ENCODE measurements around the gene CLEC16A. TPM values are rescaled to one million over a fixed set of nuclear protein-coding genes. Genes with fewer than 3 reads are reported as not detected.

The CLEC16A gene
- total and polyA plus RNA-seq, 9 of the 15 experiments (the other 6 are each of a cell fraction or from before 2014, with no cell fraction given): 1.00 to 22.3 (median 10.0) TPM

DNA sequence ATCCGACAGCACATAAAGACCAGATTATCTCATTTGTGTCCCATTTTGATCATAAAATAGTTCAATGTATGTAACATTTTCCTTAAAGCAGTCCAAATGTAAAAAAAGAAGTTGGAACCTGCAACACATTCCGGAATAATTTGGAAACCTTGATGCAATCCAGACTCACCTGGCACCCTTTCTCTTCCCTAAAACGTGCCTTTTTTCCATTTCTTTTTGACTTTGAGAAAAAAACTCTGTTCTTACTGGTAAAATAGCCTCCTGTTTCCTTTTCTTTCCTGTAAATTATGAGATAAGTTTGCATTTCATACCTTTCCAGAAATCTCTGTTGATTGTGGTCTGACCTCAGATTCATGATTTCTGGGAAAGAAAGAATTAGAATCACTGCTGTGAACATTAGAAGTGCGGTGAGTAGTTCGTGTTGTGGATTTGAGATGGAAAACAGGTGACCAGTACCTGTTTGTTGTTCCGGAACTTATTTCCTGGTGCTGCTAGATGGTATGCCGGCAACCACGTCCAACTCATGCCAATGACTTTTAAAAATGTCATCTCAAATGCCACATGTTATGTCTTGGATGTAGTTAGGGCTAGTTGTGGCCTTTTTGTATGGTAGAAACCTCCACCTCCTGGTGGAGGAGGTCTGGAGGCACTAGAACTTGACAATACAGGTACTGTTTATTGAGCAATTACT lies 203.5 kb downstream of the CLEC16A start:
- in situ Hi-C loops (cut with MboI): no loop called here
- Histone ChIP-seq H3K36me3 (ENCODE audit: control insufficient read depth, insufficient read depth, low read length) (no peaks in the 10 kb centered on the region; the same call in 2 of the 3 replicates), H3K27ac (ENCODE audit: extremely low read depth, low read depth, low read length) (no peak overlapping the region), H3K4me2 (ENCODE audit: insufficient read depth, low read length) (no peak overlapping the region), H3K4me3 (no peak overlapping the region), H3K9me3 (replicated peaks; ENCODE audit: control insufficient read depth, insufficient read depth, low read depth, low read length) (no peaks in the 10 kb centered on the region), H4K20me1 (replicated peaks; ENCODE audit: control insufficient read depth, insufficient read depth, low read length) (peaks cover 3% of the 10 kb centered on the region; the same call in 1 of the 2 replicates), H3K27me3 (ENCODE audit: control insufficient read depth in 2 of 2, insufficient read depth in 2 of 2, low read length in 2 of 2) (no peaks in the 10 kb centered on the region), H3K4me1 (replicated peaks in 1 of 2; ENCODE audit: control insufficient read depth in 2 of 2, insufficient read depth in 2 of 2, low read length in 2 of 2) (peaks cover 27 to 28% of the 10 kb centered on the region in 2 experiments), H3K9me1 (ENCODE audit: control insufficient read depth, insufficient read depth, low read length) (peaks cover 4% of the 10 kb centered on the region), H3K79me2 (ENCODE audit: control insufficient read depth, insufficient read depth, low read length) (no peaks in the 10 kb centered on the region), H2AFZ (ENCODE audit: low read depth, low read length) (no peak overlapping the region), H3K9ac (ENCODE audit: insufficient read depth in 1 of 2, low read depth in 2 of 2, low read length in 2 of 2) (no peak overlapping the region)
- DNase-seq (ENCODE audit: extremely low read depth in 1 of 4, low spot score in 3 of 4): no peak
- no TSS peak for BruUV-seq (replicated peaks)
- ChIA-PET POLR2A (interaction anchor here (0.8 to 1.0 kb wide), 3 partner anchors 9 to 211 kb away, joined by 3 read pairs; no protein-coding TSS in a partner anchor), CTCF (ENCODE audit: low intra/inter-chr PET ratio) (no interaction called here)
- intact Hi-C loops (cut with micrococcal nuclease): no loop called here
- no peak for ATAC-seq
- 64% methylated on average over 8 of the region's 8 CpGs for WGBS (ENCODE audit: insufficient coverage, low coverage, missing lambda C conversion rate)
- peak in 1 of 2 experiments; percentile 57; a peak in 2 of 4 replicates for TF ChIP-seq KDM1A (IDR thresholded peaks at IDR 0.05)
- TF ChIP-seq ZNF408 (CRISPR knock-in tag; IDR thresholded peaks at IDR 0.05; ENCODE audit: low read depth): no peak
- TF ChIP-seq ZNF384 (IDR thresholded peaks at IDR 0.05; ENCODE audit: low read depth, low read length): no peak
- FAIRE-seq: no peak

DNA sequence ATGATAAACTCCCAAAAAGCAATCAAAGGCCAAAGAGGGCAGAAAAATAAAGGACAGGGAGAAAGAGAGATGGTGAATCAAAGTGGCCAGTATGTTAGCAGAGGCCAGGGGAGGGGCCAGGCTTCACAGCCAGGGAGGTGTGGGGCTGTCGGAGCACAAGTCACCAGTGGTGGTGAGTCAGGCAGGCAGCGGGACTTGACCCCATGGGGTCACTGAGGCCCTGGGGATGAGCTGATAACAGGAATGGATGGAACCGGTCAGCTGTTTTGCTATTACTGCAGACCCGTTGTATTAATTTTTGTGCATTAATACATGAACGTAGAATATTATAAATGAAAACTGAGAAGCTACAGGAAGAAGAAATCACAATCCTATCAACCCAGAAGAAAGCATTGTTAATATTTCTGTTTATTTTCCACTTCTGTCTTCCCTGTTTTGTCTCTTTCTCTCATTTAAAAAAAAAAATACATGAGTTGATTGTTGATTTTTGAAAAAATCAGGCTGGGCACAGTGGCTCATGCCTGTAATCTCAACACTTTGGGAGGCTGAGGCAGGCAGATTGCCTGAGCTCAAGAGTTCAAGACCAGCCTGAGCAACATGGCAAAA lies 204.8 kb downstream of the CLEC16A start:
- H3K4me1 ChIP-seq (replicated peaks in 1 of 2; ENCODE audit: control insufficient read depth in 2 of 2, insufficient read depth in 2 of 2, low read length in 2 of 2): peaks cover 25 to 30% of the 10 kb centered on the region in 2 experiments
- no peaks in the 10 kb centered on the region; the same call in 2 of the 3 replicates for H3K36me3 ChIP-seq (ENCODE audit: control insufficient read depth, insufficient read depth, low read length)
- no peak overlapping the region for H2AFZ ChIP-seq (ENCODE audit: low read depth, low read length)
- peaks cover 3% of the 10 kb centered on the region; the same call in 1 of the 2 replicates for H4K20me1 ChIP-seq (replicated peaks; ENCODE audit: control insufficient read depth, insufficient read depth, low read length)
- H3K9me3 ChIP-seq (replicated peaks; ENCODE audit: control insufficient read depth, insufficient read depth, low read depth, low read length): no peaks in the 10 kb centered on the region
- no TSS peak for BruUV-seq (replicated peaks)
- 0% methylated on average over 5 of the region's 5 CpGs for WGBS (ENCODE audit: insufficient coverage, low coverage, missing lambda C conversion rate)
- intact Hi-C loops (cut with micrococcal nuclease): no loop called here
- peak; percentile 86 to 92 (median 92) for DNase-seq (ENCODE audit: extremely low read depth in 1 of 4, low spot score in 3 of 4)
- in situ Hi-C loops (cut with MboI): no loop called here
- CTCF ChIA-PET (ENCODE audit: low intra/inter-chr PET ratio): no interaction called here
- no peaks in the 10 kb centered on the region for H3K79me2 ChIP-seq (ENCODE audit: control insufficient read depth, insufficient read depth, low read length)
- no peaks in the 10 kb centered on the region for H3K27me3 ChIP-seq (ENCODE audit: control insufficient read depth in 2 of 2, insufficient read depth in 2 of 2, low read length in 2 of 2)
- H3K27ac ChIP-seq (ENCODE audit: extremely low read depth, low read depth, low read length): no peak overlapping the region
- FAIRE-seq: peak; percentile 93
- H3K4me3 ChIP-seq: no peak overlapping the region
- no peak overlapping the region for H3K4me2 ChIP-seq (ENCODE audit: insufficient read depth, low read length)
- POLR2A ChIA-PET: interaction anchor here (0.7 to 2.0 kb wide), 5 partner anchors 10 to 213 kb away, joined by 3 to 7 read pairs (median 4); no protein-coding TSS in a partner anchor
- peak; percentile 100 for ATAC-seq
- peaks cover 4% of the 10 kb centered on the region for H3K9me1 ChIP-seq (ENCODE audit: control insufficient read depth, insufficient read depth, low read length)
- no peak overlapping the region for H3K9ac ChIP-seq (ENCODE audit: insufficient read depth in 1 of 2, low read depth in 2 of 2, low read length in 2 of 2)
- TF ChIP-seq NFXL1 (CRISPR knock-in tag; IDR thresholded peaks at IDR 0.05) (no peak), HIVEP1 (CRISPR knock-in tag; IDR thresholded peaks at IDR 0.05) (no peak), BCOR (IDR thresholded peaks at IDR 0.05) (no peak), ZNF436 (CRISPR knock-in tag; IDR thresholded peaks at IDR 0.05) (no peak), JUND (IDR thresholded peaks at IDR 0.05; ENCODE audit: borderline replicate concordance, low read depth, low read length) (peak; percentile 96), JUND (tag; IDR thresholded peaks at IDR 0.05; ENCODE audit: borderline replicate concordance, low read depth, low read length) (peak; percentile 94; the same call in 1 of the 3 replicates)
- TF ChIP-seq, protein P1, sequence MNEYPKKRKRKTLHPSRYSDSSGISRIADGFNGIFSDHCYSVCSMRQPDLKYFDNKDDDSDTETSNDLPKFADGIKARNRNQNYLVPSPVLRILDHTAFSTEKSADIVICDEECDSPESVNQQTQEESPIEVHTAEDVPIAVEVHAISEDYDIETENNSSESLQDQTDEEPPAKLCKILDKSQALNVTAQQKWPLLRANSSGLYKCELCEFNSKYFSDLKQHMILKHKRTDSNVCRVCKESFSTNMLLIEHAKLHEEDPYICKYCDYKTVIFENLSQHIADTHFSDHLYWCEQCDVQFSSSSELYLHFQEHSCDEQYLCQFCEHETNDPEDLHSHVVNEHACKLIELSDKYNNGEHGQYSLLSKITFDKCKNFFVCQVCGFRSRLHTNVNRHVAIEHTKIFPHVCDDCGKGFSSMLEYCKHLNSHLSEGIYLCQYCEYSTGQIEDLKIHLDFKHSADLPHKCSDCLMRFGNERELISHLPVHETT (CRISPR knock-in tag; conservative IDR thresholded peaks at IDR 0.05 in 1 of 2, IDR thresholded peaks at IDR 0.05 in 1 of 2): peak in 1 of 2 experiments; percentile 34; a peak in 1 of 4 replicates
- TF ChIP-seq, protein P2, sequence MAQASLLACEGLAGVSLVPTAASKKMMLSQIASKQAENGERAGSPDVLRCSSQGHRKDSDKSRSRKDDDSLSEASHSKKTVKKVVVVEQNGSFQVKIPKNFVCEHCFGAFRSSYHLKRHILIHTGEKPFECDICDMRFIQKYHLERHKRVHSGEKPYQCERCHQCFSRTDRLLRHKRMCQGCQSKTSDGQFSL (CRISPR knock-in tag; IDR thresholded peaks at IDR 0.05): no peak
- TF ChIP-seq, protein P2 (tag; IDR thresholded peaks at IDR 0.05): no peak

All from K562 (cell line).